Ecto neural progenitor cell (in vitro differentiated cells): ENCODE measurements around the gene RELCH.
A peak's percentile ranks its signal among the peaks of the same experiment; 100 is the strongest.

Source experiments
- DNase-seq: peaks from one replicate; pipeline ENCODE4 v3.0.0-alpha.2; 2018; ENCODE audit warnings: low spot score

RELCH gene

GRCh38 chr18:62249478-62250097 is 62.5 kb downstream of the RELCH start:
- DNase-seq, result peak; percentile 50

- no peak for DNase-seq
These were observed 63.4 kb downstream of the RELCH start for GRCh38 chr18:62250475-62250874.

- no peak for DNase-seq
These were observed 71.0 kb downstream of the RELCH start for GRCh38 chr18:62258093-62258492.

GRCh38 chr18:62258616-62259015 is 71.6 kb downstream of the RELCH start:
- DNase-seq, result no peak

GRCh38 chr18:62262061-62262460 is 75.0 kb downstream of the RELCH start:
- DNase-seq, result no peak

GRCh38 chr18:62264984-62265383 is 77.9 kb downstream of the RELCH start:
- no peak for DNase-seq

GRCh38 chr18:62277045-62277444 is 90.0 kb downstream of the RELCH start:
- no peak for DNase-seq

GRCh38 chr18:62279561-62279960 is 92.5 kb downstream of the RELCH start:
- no peak for DNase-seq

GRCh38 chr18:62280058-62280457 is 93.0 kb downstream of the RELCH start:
- DNase-seq, result no peak

- DNase-seq, result no peak
These were observed 93.7 kb downstream of the RELCH start for GRCh38 chr18:62280786-62281185.

- DNase-seq, result no peak
These were observed 94.6 kb downstream of the RELCH start for GRCh38 chr18:62281684-62282083.

- no peak for DNase-seq
These were observed 95.2 kb downstream of the RELCH start for GRCh38 chr18:62282188-62282629.

- no peak for DNase-seq
These were observed 97.6 kb downstream of the RELCH start for GRCh38 chr18:62284637-62285036.

- DNase-seq, result no peak
These were observed 98.2 kb downstream of the RELCH start for GRCh38 chr18:62285281-62285680.

GRCh38 chr18:62287781-62288664 is 101.0 kb downstream of the RELCH start:
- no peak for DNase-seq

GRCh38 chr18:62288665-62289008 is 101.6 kb downstream of the RELCH start:
- DNase-seq, result no peak

GRCh38 chr18:62289047-62289446 is 102.0 kb downstream of the RELCH start:
- no peak for DNase-seq

GRCh38 chr18:62294073-62294472 is 107.0 kb downstream of the RELCH start:
- no peak for DNase-seq

GRCh38 chr18:62300359-62300963 is 113.4 kb downstream of the RELCH start:
- DNase-seq, result no peak

- DNase-seq, result no peak
These were observed 114.3 kb downstream of the RELCH start for GRCh38 chr18:62301322-62301721.

- no peak for DNase-seq
These were observed 125.8 kb downstream of the RELCH start for GRCh38 chr18:62312851-62313250.

GRCh38 chr18:62318228-62319180 is 131.4 kb downstream of the RELCH start:
- DNase-seq, result no peak
